Hepatocyte (in vitro differentiated cells): Measurements from ENCODE around the gene BCAS4.

ENCODE experiments used
- CTCF ChIP-seq: fragments of 200-600 bp; sonication (generic); IDR thresholded peaks from 2 replicates; pipeline ENCODE4 v1.5.1; 2016; ENCODE audit warnings: antibody characterized with exemption, mild to moderate bottlenecking; ENCODE audit not compliant: poor library complexity
- EZH2 ChIP-seq: fragments of 200-600 bp; sonication (generic); IDR thresholded peaks from 2 replicates; pipeline ENCODE4 v1.6.1; 2016; ENCODE audit warnings: antibody characterized with exemption, mild to moderate bottlenecking, borderline replicate concordance

- no peak for TF ChIP-seq CTCF
- no peak for TF ChIP-seq EZH2
These were observed 16.0 kb downstream of the BCAS4 start for GRCh38 chr20:50810842-50811241.
